Cerebellar nuclear complex (tissue), 1 donor: Measurements from ENCODE around the gene TOMM5.
"Not testable (repeated sequence)": the region's sequence is repeated elsewhere in the genome, so short reads cannot be mapped to it uniquely, and the experiment has no call there.

Source experiments
- DNase-seq, 2 experiments: peaks; one replicate each; lab custom pipeline; 2025; lab: John Stamatoyannopoulos, UW

TOMM5 gene

DNA sequence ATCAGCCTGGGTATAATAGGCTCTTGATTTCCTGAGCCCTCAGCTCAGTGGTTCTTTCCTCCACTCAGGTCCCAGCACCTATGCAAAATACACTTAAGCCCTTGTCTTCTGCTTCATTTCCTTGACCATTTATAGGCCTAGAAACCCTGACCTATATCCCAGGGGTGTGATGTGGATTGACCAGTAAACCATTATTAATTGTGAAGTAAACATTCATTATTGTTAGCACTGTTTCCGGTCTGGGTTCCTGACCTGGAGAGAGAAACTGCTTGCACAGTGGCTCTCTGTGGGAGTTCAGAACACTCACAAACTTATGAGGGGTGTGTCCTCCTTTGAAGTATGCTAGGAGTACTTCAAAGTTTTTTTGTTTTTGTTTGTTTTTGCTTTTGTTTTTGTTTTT lies 19.6 kb upstream of the TOMM5 start:
- no peak for DNase-seq

DNA sequence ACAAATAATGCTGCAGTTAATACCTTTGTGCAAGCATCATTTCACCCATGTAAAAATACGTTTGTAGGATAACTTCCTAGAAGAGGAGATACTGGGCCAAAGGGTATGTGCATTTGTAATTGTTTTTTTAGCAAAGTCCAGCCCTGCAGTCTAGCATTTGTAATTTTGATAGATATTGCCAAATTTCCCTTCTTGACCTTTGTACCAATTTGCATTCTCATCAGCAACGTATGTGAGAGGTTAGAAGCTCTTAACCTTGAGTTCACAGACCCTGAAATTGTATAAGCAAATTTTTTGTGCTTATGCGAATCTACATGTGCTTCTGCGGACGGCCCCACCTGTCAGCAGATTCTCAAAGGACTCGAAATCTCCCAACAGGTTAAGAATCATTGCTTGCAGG lies 18.6 kb upstream of the TOMM5 start:
- no peak for DNase-seq

DNA sequence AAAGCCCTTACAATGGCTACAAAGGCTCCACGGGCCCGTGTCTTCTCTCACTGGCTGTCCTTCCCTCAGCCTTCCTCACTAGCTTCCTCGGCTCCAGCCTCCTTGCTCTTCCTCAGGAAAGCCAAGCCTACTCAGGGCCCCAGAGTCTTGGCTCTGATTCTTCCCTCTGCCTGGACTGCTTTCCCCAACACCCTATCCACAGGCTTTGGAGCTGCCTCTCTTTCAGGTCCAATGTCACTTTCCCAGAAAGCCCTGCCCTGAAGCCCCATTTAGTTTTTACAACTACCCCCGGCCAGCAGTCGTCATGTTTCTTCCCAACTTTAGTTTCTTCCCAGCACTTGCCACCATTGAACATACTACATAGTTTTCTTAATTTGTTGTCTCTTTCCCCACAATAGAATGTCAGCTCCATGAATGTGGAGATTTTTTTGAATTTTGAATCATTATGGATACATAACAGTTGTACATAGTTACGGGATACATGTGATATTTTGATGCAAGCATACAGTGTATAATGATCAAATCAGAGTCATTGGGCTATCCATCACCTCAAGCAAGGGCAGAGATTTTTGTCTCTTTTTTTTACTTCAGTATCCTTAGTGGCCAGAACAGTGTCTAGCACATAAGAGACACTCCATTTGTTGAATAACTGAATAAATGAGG lies 17.5 kb upstream of the TOMM5 start:
- no peak for DNase-seq

GRCh38 chr9:37608250-37608649 lies 15.9 kb upstream of the TOMM5 start:
- no peak for DNase-seq

GRCh38 chr9:37604296-37604695 lies 11.9 kb upstream of the TOMM5 start:
- no peak for DNase-seq

DNA sequence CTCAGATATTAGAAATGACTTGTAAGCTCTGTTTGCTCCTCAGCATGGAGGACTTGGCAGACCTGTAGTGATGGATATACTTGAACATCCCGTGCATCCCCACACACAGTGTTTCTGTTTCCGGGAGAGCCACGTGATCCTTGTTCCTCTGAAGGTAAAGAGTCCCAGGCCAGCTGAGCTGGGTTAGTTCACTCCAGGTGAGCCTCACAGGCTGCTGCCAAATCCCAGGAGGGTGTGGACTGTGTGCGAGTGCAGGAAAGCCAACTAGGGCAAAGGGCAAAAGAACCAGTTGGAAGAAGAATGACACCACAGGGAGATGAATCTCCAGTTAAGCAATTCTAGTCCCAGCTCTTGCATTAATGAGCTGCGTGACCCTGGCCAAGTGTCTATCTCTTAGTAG lies 10.4 kb upstream of the TOMM5 start:
- no peak for DNase-seq

DNA sequence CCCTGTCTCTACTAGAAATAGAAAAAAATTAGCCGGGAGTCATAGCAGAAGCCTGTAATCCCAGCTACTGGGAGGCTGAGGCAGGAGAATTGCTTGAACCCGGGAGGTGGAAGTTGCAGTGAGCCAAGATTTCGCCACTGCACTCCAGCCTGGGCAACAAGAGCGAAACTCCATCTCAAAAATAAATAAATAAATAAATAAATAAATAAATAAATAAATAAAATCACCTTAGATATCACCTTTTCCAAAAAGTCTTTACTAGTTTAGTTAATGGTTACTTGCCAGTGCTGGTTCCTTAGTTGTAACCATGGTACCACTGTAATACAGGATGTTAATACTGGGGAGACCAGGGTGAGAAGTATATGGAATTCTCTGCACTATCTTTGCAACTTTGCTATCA lies 9.7 kb upstream of the TOMM5 start:
- DNase-seq: not testable (repeated sequence)

GRCh38 chr9:37596504-37596903 lies 4.1 kb upstream of the TOMM5 start:
- no peak for DNase-seq

DNA sequence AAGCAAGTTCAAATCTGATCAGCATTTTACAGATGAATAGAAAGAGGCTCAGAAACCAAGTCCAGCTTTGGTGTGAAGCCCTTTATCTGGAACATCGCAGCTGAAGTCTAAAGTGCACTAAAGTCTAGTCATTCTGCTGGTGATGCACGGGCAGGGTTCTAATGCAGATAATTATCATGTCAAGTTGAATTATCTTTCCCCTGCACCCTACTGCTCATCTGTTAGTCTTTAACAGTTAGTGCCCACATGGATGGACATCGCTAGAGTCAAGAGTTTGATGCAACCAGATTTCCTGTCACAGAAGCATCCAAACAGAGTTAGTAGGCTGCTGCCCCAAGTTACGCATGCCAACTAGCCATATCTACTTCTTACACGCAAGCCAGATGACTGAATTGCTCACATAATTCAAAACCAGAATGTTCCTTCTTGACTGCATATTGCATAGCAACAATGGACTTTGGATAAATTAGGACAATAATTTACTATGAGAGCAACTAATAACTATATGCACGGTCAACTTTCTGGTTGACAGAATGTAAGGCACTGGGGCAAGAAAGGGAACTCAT lies 1.6 kb upstream of the TOMM5 start:
- no peak for DNase-seq

DNA sequence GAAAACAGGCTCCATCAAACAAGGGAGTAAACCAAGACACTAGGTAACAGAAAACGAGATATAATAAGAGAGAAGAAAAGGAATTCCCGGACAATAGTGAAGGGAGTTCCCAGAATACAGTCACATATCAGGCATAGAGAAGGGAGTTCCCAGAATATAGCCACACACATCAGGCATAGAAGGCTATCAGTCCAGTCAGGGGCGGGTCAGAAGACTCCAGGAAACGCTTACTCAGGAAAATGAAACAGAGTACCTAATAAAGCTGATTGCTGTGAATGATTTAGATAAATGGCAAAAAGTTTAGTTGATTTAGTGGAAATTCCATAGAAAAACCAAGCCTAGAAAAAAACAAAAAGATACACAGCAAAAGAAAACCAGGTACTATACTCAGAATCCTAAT lies 4.9 kb downstream of the TOMM5 start:
- DNase-seq: no peak

DNA sequence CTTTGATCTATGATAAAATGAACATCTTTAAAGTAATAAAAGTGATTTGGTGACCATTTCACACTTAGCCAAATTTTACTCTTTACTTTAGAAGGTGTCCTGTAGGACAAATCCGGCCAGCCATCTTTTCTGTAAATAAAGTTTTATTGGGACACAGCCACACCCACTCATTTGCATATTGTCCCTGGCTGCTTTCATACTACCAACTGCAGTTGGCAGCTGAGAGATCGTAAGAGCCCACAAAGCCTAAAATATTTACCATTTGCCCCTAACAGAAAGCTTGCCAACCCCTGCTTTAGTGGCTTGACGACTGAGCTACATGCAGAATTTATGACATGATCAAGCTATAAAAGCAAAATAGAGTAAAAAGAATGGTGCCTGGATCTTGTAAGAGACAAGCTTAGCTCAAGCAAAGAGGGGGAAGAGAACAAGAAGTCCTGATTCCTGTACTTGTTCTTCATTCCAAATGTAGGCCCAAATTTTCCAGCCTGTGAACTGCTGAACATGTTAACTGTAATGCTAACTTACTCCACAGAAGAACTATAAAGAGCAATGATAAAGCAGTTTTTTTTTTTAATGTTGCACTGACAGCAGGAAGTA lies 8.8 kb downstream of the TOMM5 start:
- no peak for DNase-seq

GRCh38 chr9:37582548-37583157 lies 9.7 kb downstream of the TOMM5 start:
- DNase-seq: no peak

- DNase-seq: no peak
Measured at GRCh38 chr9:37575921-37576721, 16.3 kb downstream of the TOMM5 start, which contains the start of gene FBXO10. FBXO10 (minus strand) TSS chr9:37576380; CDS start chr9:37541768, 34,612 bp downstream.

DNA sequence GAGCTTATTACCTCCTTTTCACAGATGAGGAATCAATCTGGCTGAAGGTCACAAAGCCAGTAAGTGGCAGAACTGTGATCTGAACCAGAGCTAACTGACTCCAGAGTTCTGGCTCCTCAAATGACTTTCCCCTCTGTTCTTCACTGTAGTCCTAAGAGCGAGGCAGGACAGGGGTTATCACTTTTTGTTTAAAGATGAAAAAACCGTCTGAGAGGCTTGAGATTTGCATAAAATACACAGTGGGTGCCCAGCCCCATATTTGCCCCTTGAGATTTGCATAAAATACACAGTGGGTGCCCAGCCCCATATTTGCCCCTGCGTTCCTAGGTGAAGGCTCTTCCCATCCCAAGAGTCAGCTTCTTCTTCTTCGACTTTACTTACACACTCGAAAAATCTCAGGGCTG lies 16.9 kb downstream of the TOMM5 start:
- DNase-seq: no peak

DNA sequence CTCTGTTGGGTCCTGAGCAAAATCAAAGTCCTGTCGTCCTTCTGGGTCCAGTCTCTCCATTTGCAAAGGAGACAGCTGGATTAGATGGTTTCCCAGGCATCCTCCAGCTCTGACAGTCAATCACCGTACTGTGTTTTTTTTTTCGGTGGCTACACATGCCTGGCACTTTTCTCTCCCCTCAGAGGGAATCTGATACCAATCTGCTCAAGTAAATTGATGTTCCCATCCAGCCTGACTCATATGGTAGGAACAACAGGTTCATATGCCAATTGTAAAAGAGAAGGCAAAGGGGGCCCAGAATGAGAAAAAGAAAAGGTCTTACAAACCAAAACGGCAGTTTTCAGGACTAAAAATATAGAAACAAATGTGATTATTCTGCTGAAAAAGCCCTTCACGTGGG lies 17.4 kb downstream of the TOMM5 start:
- no peak for DNase-seq

GRCh38 chr9:37574241-37574721 lies 18.1 kb downstream of the TOMM5 start:
- DNase-seq: no peak

- DNase-seq: no peak
Measured at GRCh38 chr9:37571282-37571681, 21.1 kb downstream of the TOMM5 start.

GRCh38 chr9:37566716-37567115 lies 25.7 kb downstream of the TOMM5 start:
- no peak for DNase-seq

DNA sequence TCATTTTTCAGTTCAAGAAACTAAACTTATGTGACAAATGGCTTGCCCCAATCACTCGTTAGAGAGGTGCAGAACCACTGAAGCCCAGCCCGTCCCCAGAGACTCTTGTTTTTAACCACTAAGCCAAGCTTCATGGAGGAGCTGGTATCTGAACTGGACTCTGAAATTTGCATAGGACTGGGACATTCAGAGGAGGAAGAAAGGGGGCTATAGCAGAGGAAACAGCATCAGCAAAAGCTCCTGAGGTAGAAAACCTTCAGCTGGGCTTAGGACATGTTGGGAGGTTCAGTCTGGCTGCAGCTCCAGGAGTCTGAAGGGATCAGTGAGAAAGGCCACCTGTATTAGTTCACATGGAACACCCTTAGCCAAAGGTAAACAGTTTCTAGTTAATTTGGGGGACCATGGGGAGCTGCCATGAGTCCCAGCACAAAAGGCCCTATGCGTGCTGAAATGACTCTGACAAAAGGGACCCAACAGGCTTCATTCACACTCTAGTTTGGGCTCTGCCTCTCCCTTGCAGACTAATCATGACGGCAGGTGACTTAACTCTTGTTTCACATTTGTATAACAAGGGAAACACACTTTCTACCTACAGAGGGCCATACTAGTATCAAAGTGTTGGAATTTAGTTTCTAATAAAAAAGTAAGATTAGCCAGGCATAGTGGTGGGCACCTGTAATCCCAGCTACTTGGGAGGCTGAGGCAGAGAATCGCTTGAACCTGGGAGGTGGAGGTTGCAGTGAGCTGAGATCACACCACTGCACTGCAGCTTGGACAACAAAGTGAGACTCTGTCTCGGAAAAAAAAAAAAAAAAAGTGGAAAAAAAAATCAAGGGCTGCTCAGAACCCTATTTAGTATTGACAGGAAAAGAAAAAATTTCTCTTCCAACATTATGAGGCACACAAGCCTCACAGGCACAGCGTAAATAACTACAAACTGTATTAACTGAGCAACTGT lies 26.5 kb downstream of the TOMM5 start:
- DNase-seq: no peak

- no peak for DNase-seq
Measured at GRCh38 chr9:37564916-37565315, 27.5 kb downstream of the TOMM5 start.
